ENCODE data around the gene NEURL4. TPM values are rescaled to one million over a fixed set of nuclear protein-coding genes. Genes with fewer than 3 reads are reported as not detected.

NEURL4 gene
- total RNA-seq, 4 donors from 2014 or later, result 9.7 to 18.7 (median 14.4) TPM

DNA sequence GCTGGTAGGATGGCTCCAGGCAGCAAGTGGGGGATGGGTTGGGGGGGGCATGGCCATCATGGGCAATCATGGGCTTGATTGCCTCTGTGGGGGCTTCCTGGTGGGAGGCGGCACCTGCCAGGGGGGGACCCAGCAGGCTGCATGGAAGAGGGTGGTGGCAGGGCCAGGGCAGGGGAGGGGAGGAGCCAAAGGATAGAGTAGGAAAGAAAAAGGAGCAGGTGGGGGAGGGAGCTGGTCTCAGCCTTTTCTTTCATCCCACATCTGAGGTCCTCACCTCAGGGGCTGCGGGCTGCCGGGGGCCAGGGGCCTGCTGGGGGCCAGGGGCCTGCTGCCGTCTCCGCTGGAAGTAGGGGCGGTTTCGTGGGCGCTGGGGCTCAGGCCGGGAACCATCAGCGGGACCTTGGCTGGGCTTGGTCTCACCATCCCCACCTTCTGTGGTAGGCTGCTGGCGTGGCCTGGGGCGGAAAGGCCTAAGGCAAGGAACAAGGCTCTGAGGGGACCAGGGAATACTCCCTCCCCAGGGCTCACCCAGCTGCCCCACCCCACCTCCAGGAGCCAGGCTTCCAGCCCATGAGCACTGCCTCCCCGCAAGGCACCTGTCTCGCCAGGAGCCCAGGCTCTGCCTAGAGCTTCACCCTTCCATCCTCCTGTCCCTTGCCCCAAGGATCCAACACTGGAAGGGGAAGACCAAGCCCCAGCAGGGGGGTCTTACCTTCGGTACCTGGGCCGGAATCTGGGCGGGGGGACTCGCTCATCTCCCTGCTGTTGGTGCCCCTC is 39.7 kb downstream of the NEURL4 start:
- peaks cover 0 to 23% (median 0%) of the 10 kb centered on the region in 3 donors for H3K36me3 ChIP-seq
- DNase-seq, result no peak
- intact Hi-C loops (cut with DNase I), result no loop called here
- H3K27me3 ChIP-seq, result peaks cover 0 to 65% (median 0%) of the 10 kb centered on the region in 4 donors
- TF ChIP-seq, protein P1, sequence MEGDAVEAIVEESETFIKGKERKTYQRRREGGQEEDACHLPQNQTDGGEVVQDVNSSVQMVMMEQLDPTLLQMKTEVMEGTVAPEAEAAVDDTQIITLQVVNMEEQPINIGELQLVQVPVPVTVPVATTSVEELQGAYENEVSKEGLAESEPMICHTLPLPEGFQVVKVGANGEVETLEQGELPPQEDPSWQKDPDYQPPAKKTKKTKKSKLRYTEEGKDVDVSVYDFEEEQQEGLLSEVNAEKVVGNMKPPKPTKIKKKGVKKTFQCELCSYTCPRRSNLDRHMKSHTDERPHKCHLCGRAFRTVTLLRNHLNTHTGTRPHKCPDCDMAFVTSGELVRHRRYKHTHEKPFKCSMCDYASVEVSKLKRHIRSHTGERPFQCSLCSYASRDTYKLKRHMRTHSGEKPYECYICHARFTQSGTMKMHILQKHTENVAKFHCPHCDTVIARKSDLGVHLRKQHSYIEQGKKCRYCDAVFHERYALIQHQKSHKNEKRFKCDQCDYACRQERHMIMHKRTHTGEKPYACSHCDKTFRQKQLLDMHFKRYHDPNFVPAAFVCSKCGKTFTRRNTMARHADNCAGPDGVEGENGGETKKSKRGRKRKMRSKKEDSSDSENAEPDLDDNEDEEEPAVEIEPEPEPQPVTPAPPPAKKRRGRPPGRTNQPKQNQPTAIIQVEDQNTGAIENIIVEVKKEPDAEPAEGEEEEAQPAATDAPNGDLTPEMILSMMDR (IDR thresholded peaks at IDR 0.05), result no peak
- TF ChIP-seq POLR2A (IDR thresholded peaks at IDR 0.05), result no peak
- no peaks in the 10 kb centered on the region for H3K9me3 ChIP-seq
- WGBS, 2 donors, result 85 to 93% methylated on average over 5 to 11 of the region's 18 CpGs
- H3K4me1 ChIP-seq, result peaks cover 19 to 38% (median 20%) of the 10 kb centered on the region in 3 donors
- H3K4me3 ChIP-seq, result no peak overlapping the region
- H3K27ac ChIP-seq, result no peak overlapping the region

DNA sequence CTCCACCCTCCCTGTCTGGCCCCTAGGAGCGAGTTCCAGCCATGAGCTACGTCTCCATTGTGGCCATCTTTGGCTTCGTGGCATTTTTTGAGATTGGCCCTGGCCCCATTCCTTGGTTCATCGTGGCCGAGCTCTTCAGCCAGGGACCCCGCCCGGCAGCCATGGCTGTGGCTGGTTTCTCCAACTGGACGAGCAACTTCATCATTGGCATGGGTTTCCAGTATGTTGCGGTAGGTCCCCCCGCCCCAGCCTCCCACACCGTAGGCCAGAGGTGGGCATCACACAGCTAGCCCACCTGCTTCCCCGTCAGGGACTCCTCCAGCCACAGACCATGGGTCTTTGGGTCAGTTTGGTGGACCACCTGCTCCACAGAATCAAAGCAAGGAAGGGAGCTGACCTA is 43.5 kb downstream of the NEURL4 start:
- WGBS, 2 donors, result no CpG with 5 or more reads among the region's 12 CpGs
- TF ChIP-seq, protein P1 (IDR thresholded peaks at IDR 0.05), result no peak
- TF ChIP-seq POLR2A (IDR thresholded peaks at IDR 0.05), result no peak
- H3K4me1 ChIP-seq, result peaks cover 18 to 43% (median 21%) of the 10 kb centered on the region in 3 donors
- H3K36me3 ChIP-seq, result peaks cover 0 to 32% (median 0%) of the 10 kb centered on the region in 3 donors
- no peaks in the 10 kb centered on the region for H3K9me3 ChIP-seq
- peaks cover 0 to 54% (median 0%) of the 10 kb centered on the region in 4 donors for H3K27me3 ChIP-seq
- intact Hi-C loops (cut with DNase I), result no loop called here
- no peak for DNase-seq
- no peak overlapping the region for H3K27ac ChIP-seq
- H3K4me3 ChIP-seq, result no peak overlapping the region

- Histone ChIP-seq H3K27ac (peak overlapping the region in 1 of 4 donors; percentile 5), H3K4me1 (peaks cover 23 to 51% (median 24%) of the 10 kb centered on the region in 3 donors)
Measured at GRCh38 chr17:7284911-7285310, 44.2 kb downstream of the NEURL4 start.

GRCh38 chr17:7283471-7284216 is 45.5 kb downstream of the NEURL4 start:
- no peaks in the 10 kb centered on the region for H3K9me3 ChIP-seq
- H3K36me3 ChIP-seq, result peaks cover 0 to 32% (median 0%) of the 10 kb centered on the region in 3 donors
- intact Hi-C loops (cut with DNase I), result no loop called here
- 67% methylated on average over 5 of the region's 18 CpGs; no CpG with 5 or more reads in 1 of the 2 donors for WGBS, 2 donors
- peaks cover 23 to 55% (median 27%) of the 10 kb centered on the region in 3 donors for H3K4me1 ChIP-seq
- no peak for DNase-seq
- H3K4me3 ChIP-seq, result peak overlapping the region in 3 of 4 donors; percentile 55 to 73 (median 62)
- H3K27me3 ChIP-seq, result peaks cover 0 to 39% (median 0%) of the 10 kb centered on the region in 4 donors
- peak overlapping the region in 3 of 4 donors; percentile 88 to 92 (median 92) for H3K27ac ChIP-seq
- no peak for TF ChIP-seq POLR2A (IDR thresholded peaks at IDR 0.05)
- TF ChIP-seq, protein P1 (IDR thresholded peaks at IDR 0.05), result no peak

More at GRCh38 chr17:7284911-7285310, 44.2 kb downstream of the NEURL4 start:
- no peaks in the 10 kb centered on the region for H3K9me3 ChIP-seq
- no peak for DNase-seq
- TF ChIP-seq, protein P1 (IDR thresholded peaks at IDR 0.05), result no peak
- no peak for TF ChIP-seq POLR2A (IDR thresholded peaks at IDR 0.05)
- H3K27me3 ChIP-seq, result peaks cover 0 to 46% (median 0%) of the 10 kb centered on the region in 4 donors
- H3K36me3 ChIP-seq, result peaks cover 0 to 32% (median 0%) of the 10 kb centered on the region in 3 donors
- intact Hi-C loops (cut with DNase I), result no loop called here
- WGBS, 2 donors, result 100% methylated on average over 1 to 2 of the region's 16 CpGs
- no peak overlapping the region for H3K4me3 ChIP-seq

Data from esophagus squamous epithelium (tissue), 5 donors.